Measurements from ENCODE around the gene MDC1. TPM values are rescaled to one million over a fixed set of nuclear protein-coding genes. Genes with fewer than 3 reads are reported as not detected.
A peak's percentile ranks its signal among the peaks of the same experiment; 100 is the strongest.

The MDC1 gene
- total and polyA plus RNA-seq, 2 of the 13 experiments (the other 11 are each of a cell fraction or from before 2014, with no cell fraction given): 8.4 to 14.0 TPM

- TF ChIP-seq NFKBIZ (CRISPR knock-in tag; IDR thresholded peaks at IDR 0.05): 0 out of 2 replicates have a peak, but pooled peaks have one; percentile 21
- TF ChIP-seq ZNF670 (CRISPR knock-in tag; IDR thresholded peaks at IDR 0.05; ENCODE audit: borderline replicate concordance): no peak
- TF ChIP-seq ZNF576 (CRISPR knock-in tag; IDR thresholded peaks at IDR 0.05): peak; percentile 52; the same call in 1 of the 2 replicates
- TF ChIP-seq, protein P1, sequence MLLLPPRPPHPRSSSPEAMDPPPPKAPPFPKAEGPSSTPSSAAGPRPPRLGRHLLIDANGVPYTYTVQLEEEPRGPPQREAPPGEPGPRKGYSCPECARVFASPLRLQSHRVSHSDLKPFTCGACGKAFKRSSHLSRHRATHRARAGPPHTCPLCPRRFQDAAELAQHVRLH (CRISPR knock-in tag; IDR thresholded peaks at IDR 0.05; ENCODE audit: borderline replicate concordance, low read depth): peak; percentile 84; the same call in 1 of the 2 replicates
- peak; percentile 54; the same call in 1 of the 2 replicates for TF ChIP-seq ARHGAP35 (CRISPR knock-in tag; IDR thresholded peaks at IDR 0.05; ENCODE audit: borderline replicate concordance)
- 0 out of 2 replicates have a peak, but pooled peaks have one; percentile 33 for TF ChIP-seq TIGD3 (CRISPR knock-in tag; IDR thresholded peaks at IDR 0.05; ENCODE audit: borderline replicate concordance)
- peak; percentile 62 for TF ChIP-seq HNF4G (IDR thresholded peaks at IDR 0.05; ENCODE audit: borderline replicate concordance, low read depth, low read length)
- TF ChIP-seq HNF4G (CRISPR knock-in tag; IDR thresholded peaks at IDR 0.05; ENCODE audit: borderline replicate concordance, low read depth): 0 out of 2 replicates have a peak, but pooled peaks have one; percentile 12
- peak; percentile 64; the same call in 1 of the 2 replicates for TF ChIP-seq ZNF451 (CRISPR knock-in tag; IDR thresholded peaks at IDR 0.05)
- TF ChIP-seq THRA (CRISPR knock-in tag; IDR thresholded peaks at IDR 0.05; ENCODE audit: borderline replicate concordance): peak; percentile 67; the same call in 1 of the 2 replicates
- TF ChIP-seq JARID2 (CRISPR knock-in tag; IDR thresholded peaks at IDR 0.05; ENCODE audit: insufficient replicate concordance): peak; percentile 62
- TF ChIP-seq ZNF691 (CRISPR knock-in tag; IDR thresholded peaks at IDR 0.05; ENCODE audit: borderline replicate concordance, low read depth): peak; percentile 43; the same call in 1 of the 2 replicates
- peak; percentile 94 for TF ChIP-seq ZNF574 (CRISPR knock-in tag; IDR thresholded peaks at IDR 0.05)
- peak; percentile 57; the same call in 1 of the 2 replicates for TF ChIP-seq RXRB (CRISPR knock-in tag; IDR thresholded peaks at IDR 0.05; ENCODE audit: borderline replicate concordance)
- TF ChIP-seq FOXK2 (IDR thresholded peaks at IDR 0.05): no peak
- peak; percentile 61 for TF ChIP-seq ZFY (CRISPR knock-in tag; IDR thresholded peaks at IDR 0.05)
- TF ChIP-seq ZNF331 (CRISPR knock-in tag; IDR thresholded peaks at IDR 0.05): peak; percentile 88
- TF ChIP-seq, protein P2, sequence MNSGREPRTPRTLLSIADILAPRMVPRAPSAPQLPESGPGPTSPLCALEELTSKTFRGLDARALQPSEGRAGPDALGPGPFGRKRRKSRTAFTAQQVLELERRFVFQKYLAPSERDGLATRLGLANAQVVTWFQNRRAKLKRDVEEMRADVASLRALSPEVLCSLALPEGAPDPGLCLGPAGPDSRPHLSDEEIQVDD (CRISPR knock-in tag; IDR thresholded peaks at IDR 0.05; ENCODE audit: borderline replicate concordance): no peak
- TF ChIP-seq THYN1 (CRISPR knock-in tag; IDR thresholded peaks at IDR 0.05; ENCODE audit: borderline replicate concordance, low read depth): 0 out of 2 replicates have a peak, but pooled peaks have one; percentile 77
- peak; percentile 83 for TF ChIP-seq MTA1 (CRISPR knock-in tag; IDR thresholded peaks at IDR 0.05; ENCODE audit: borderline replicate concordance)
These were observed 37.9 kb downstream of the MDC1 start (continued) for GRCh38 chr6:30678964-30679726.

Measured in HepG2 (cell line).